Measurements from ENCODE around the gene MRPL40.

The MRPL40 gene

GRCh38 chr22:19411690-19412045, 20.7 kb upstream of the MRPL40 start:
- POLR2A ChIA-PET = no interaction called here
- no peak for DNase-seq (ENCODE audit: extremely low spot score)
- CTCF ChIA-PET = no interaction called here
- no peak for TF ChIP-seq CTCF (IDR thresholded peaks at IDR 0.05; ENCODE audit: control extremely low read depth, extremely low read depth, low read depth, missing control alignments)

DNA sequence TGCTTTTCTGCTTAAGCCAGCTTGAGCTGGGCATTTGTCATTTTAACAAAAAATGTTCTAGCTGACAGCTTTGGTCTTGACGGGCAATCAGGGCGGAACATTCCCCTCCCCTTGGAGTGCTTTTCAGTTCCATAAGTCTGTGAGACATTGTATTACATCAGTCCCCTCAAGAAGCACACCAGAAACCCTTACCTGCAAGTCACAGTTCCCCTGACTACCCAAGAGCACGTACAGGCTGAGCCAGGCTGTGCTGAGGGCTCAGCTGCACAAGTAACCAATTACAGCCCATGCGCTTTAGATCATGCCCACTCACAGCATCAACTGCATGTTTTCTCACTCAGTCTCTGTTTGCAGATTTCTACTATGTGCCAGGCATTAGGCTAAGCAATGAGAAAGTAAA, 19.9 kb upstream of the MRPL40 start:
- CTCF ChIA-PET = interaction anchor here (1.8 kb wide), 1 partner anchor 16 kb away, joined by 4 read pairs; no protein-coding TSS in a partner anchor
- POLR2A ChIA-PET = no interaction called here
- DNase-seq (ENCODE audit: extremely low spot score) = no peak
- no peak for TF ChIP-seq CTCF (IDR thresholded peaks at IDR 0.05; ENCODE audit: control extremely low read depth, extremely low read depth, low read depth, missing control alignments)

DNA sequence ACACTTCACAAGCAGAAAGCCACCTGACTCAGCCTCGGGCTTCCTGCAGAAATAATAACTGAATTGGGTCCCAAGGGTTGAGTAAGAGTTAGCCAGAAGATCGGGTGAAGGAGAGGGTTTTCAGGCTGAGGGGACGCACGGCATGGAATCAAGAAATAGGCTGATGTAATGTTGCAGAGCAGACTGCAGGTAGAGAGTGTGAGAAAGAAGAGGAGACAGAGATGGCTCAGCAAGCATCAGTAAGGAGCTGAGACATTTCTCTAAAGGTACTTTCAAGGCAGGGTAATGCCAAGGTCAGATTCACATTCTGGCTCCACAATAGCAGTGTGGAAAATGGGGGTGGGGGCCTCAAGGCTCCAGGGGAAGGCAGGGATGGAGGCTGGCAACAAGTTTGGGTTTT, 19.4 kb upstream of the MRPL40 start:
- no peak for TF ChIP-seq CTCF (IDR thresholded peaks at IDR 0.05; ENCODE audit: control extremely low read depth, extremely low read depth, low read depth, missing control alignments)
- POLR2A ChIA-PET = no interaction called here
- DNase-seq (ENCODE audit: extremely low spot score) = no peak
- CTCF ChIA-PET = interaction anchor here (1.8 kb wide), 1 partner anchor 15 kb away, joined by 4 read pairs; no protein-coding TSS in a partner anchor

- POLR2A ChIA-PET = no interaction called here
- no peak for TF ChIP-seq CTCF (IDR thresholded peaks at IDR 0.05; ENCODE audit: control extremely low read depth, extremely low read depth, low read depth, missing control alignments)
- CTCF ChIA-PET = interaction anchor here (0.9 to 1.2 kb wide), 2 partner anchors 8 to 23 kb away, joined by 3 read pairs; no protein-coding TSS in a partner anchor
- DNase-seq (ENCODE audit: extremely low spot score) = peak; percentile 29
Measured at GRCh38 chr22:19419086-19419463, 13.3 kb upstream of the MRPL40 start.

- DNase-seq (ENCODE audit: extremely low spot score) = peak; percentile 52
- no peak for TF ChIP-seq CTCF (IDR thresholded peaks at IDR 0.05; ENCODE audit: control extremely low read depth, extremely low read depth, low read depth, missing control alignments)
- CTCF ChIA-PET = interaction anchor here (0.9 to 1.2 kb wide), 2 partner anchors 9 to 23 kb away, joined by 3 read pairs; no protein-coding TSS in a partner anchor
- POLR2A ChIA-PET = no interaction called here
Measured at GRCh38 chr22:19419464-19420178, 12.7 kb upstream of the MRPL40 start.

DNA sequence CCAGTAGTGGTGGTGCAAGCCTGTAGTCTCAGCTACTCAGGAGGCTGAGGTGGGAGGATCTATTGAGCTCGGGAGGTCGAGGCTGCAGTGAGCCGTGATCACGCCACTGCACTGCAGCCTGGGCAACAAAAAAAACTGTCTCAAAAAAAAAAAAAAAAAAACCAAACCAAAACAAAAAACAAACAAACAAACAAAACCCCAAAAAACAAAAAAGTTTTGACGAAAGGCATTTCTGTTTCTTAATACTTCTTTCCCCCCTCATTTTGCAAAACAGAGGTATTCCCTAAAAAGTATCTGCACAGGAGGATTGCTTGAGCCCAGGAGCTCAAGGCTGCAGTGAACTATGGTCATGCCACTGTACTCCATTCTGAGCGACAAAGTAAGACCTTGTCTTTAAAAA, 12.0 kb upstream of the MRPL40 start:
- CTCF ChIA-PET = interaction anchor here (0.9 to 1.2 kb wide), 2 partner anchors 24 to 34 kb away, joined by 3 read pairs; no protein-coding TSS in a partner anchor
- no peak for DNase-seq (ENCODE audit: extremely low spot score)
- POLR2A ChIA-PET = no interaction called here
- TF ChIP-seq CTCF (IDR thresholded peaks at IDR 0.05; ENCODE audit: control extremely low read depth, extremely low read depth, low read depth, missing control alignments) = no peak

All from GM10248 (cell line).